HG03354 (cell line): ENCODE measurements around the gene HAT1.
A peak's percentile ranks its signal among the peaks of the same experiment; 100 is the strongest.
"Not testable (repeated sequence)": the region's sequence is repeated elsewhere in the genome, so short reads cannot be mapped to it uniquely, and the experiment has no call there.

Experiments
- ATAC-seq: cut with Tn5 transposase; IDR thresholded peaks from one replicate; pipeline ENCODE4 v1.9.1; 2021; ENCODE audit warnings: mild to moderate bottlenecking; ENCODE audit not compliant: unreplicated experiment, poor library complexity, severe bottlenecking

HAT1 gene

GRCh38 chr2:171965661-171966060, 43.4 kb downstream of the HAT1 start:
- no peak for ATAC-seq

- ATAC-seq = no peak
Measured at GRCh38 chr2:171966235-171966634, 44.0 kb downstream of the HAT1 start.

- no peak for ATAC-seq
Measured at GRCh38 chr2:171966688-171967087, 44.4 kb downstream of the HAT1 start.

- no peak for ATAC-seq
Measured at GRCh38 chr2:171968509-171968908, 46.2 kb downstream of the HAT1 start.

- no peak for ATAC-seq
Measured at GRCh38 chr2:171972329-171972982, 50.2 kb downstream of the HAT1 start.

GRCh38 chr2:171979103-171979502, 56.8 kb downstream of the HAT1 start:
- no peak for ATAC-seq

- ATAC-seq = not testable (repeated sequence)
Measured at GRCh38 chr2:171983924-171984323, 61.7 kb downstream of the HAT1 start.

- no peak for ATAC-seq
Measured at GRCh38 chr2:171985076-171985475, 62.8 kb downstream of the HAT1 start.

- ATAC-seq = no peak
Measured at GRCh38 chr2:171986778-171987177, 64.5 kb downstream of the HAT1 start.

GRCh38 chr2:171991027-171991426, 68.8 kb downstream of the HAT1 start:
- ATAC-seq = no peak

- no peak for ATAC-seq
Measured at GRCh38 chr2:171995586-171995985, 73.3 kb downstream of the HAT1 start.

- ATAC-seq = no peak
Measured at GRCh38 chr2:171996021-171996420, 73.8 kb downstream of the HAT1 start.

- ATAC-seq = not testable (repeated sequence)
Measured at GRCh38 chr2:171997031-171997430, 74.8 kb downstream of the HAT1 start.

GRCh38 chr2:171999161-171999560, 76.9 kb downstream of the HAT1 start:
- peak; percentile 12 for ATAC-seq

GRCh38 chr2:171999604-172000469, 77.6 kb downstream of the HAT1 start, which contains the start of gene METAP1D:
Gene METAP1D (plus strand): TSS chr2:171999953. CDS start chr2:171999970, 17 bp downstream.
- peak; percentile 97 for ATAC-seq

GRCh38 chr2:172000696-172001361, 78.6 kb downstream of the HAT1 start:
- ATAC-seq = no peak

- no peak for ATAC-seq
Measured at GRCh38 chr2:172007372-172007771, 85.1 kb downstream of the HAT1 start.

GRCh38 chr2:172009823-172010222, 87.6 kb downstream of the HAT1 start:
- ATAC-seq = no peak

GRCh38 chr2:172011812-172012575, 89.7 kb downstream of the HAT1 start:
- ATAC-seq = no peak
